GM23338 (cell line): ENCODE results near the gene KLK15. TPM values are rescaled to one million over a fixed set of nuclear protein-coding genes. Genes with fewer than 3 reads are reported as not detected.

Experiments
- ATAC-seq: fragments of 200-7000 bp; cut with Tn5 transposase; 3 replicates; pipeline ENCODE4 v1.9.1; 2020
- DNase-seq: peaks from one replicate; pipeline ENCODE4 v3.0.0-alpha.2; 2015; ENCODE audit warnings: low spot score
- H2AFZ ChIP-seq: fragments of 200-600 bp; sonication (generic); 2 replicates; pipeline ENCODE4 v1.8.0; 2016; ENCODE audit warnings: antibody characterized with exemption, mild to moderate bottlenecking, moderate library complexity
- H3F3A ChIP-seq: fragments of 200-600 bp; sonication (generic); replicated peaks from 2 replicates; pipeline ENCODE4 v1.8.0; 2017; ENCODE audit warnings: antibody characterized with exemption, mixed run types, low read depth
- H3K27ac ChIP-seq: fragments of 200-600 bp; sonication (generic); 2 replicates; pipeline ENCODE4 v1.6.1; 2016; ENCODE audit warnings: low read depth
- H3K27me3 ChIP-seq: fragments of 200-600 bp; sonication (generic); 2 replicates; pipeline ENCODE4 v1.8.0; 2016; ENCODE audit warnings: mild to moderate bottlenecking, mixed run types, moderate library complexity; ENCODE audit not compliant: insufficient read depth
- H3K36me3 ChIP-seq: fragments of 200-600 bp; sonication (generic); 2 replicates; pipeline ENCODE4 v1.8.0; 2016; ENCODE audit warnings: mild to moderate bottlenecking; ENCODE audit not compliant: insufficient read depth
- H3K4me1 ChIP-seq: fragments of 200-600 bp; sonication (generic); 2 replicates; pipeline ENCODE4 v1.8.0; 2016; ENCODE audit warnings: mild to moderate bottlenecking, moderate library complexity; ENCODE audit not compliant: insufficient read depth
- H3K4me2 ChIP-seq: fragments of 200-600 bp; sonication (generic); 2 replicates; pipeline ENCODE4 v1.7.1; 2017; ENCODE audit warnings: mixed run types
- H3K4me3 ChIP-seq: fragments of 200-600 bp; sonication (generic); 2 replicates; pipeline ENCODE4 v1.6.1; 2016; ENCODE audit warnings: mixed run types
- H3K79me2 ChIP-seq: fragments of 200-600 bp; sonication (generic); replicated peaks from 2 replicates; pipeline ENCODE4 v1.8.0; 2017; ENCODE audit warnings: mild to moderate bottlenecking; ENCODE audit not compliant: insufficient read depth
- H3K9me2 ChIP-seq: fragments of 200-600 bp; sonication (generic); 2 replicates; pipeline ENCODE4 v1.8.0; 2017; ENCODE audit not compliant: insufficient read depth
- H4K20me1 ChIP-seq: fragments of 200-600 bp; sonication (generic); replicated peaks from 2 replicates; pipeline ENCODE4 v1.8.0; 2017; ENCODE audit warnings: mild to moderate bottlenecking; ENCODE audit not compliant: insufficient read depth
- H3K27ac Mint-ChIP-seq: 2 replicates; pipeline ENCODE4 v1.8.0; 2020; ENCODE audit warnings: inconsistent platforms, mild to moderate bottlenecking, moderate library complexity, mixed read lengths
- H3K27me3 Mint-ChIP-seq: 3 replicates; pipeline ENCODE4 v1.8.0; 2022; ENCODE audit warnings: low read depth, mild to moderate bottlenecking, moderate library complexity, mixed read lengths, inconsistent platforms; ENCODE audit not compliant: insufficient read depth, poor library complexity
- H3K36me3 Mint-ChIP-seq: 3 replicates; pipeline ENCODE4 v1.8.0; 2021; ENCODE audit warnings: low read depth, mild to moderate bottlenecking, inconsistent platforms, moderate library complexity, mixed read lengths
- H3K4me1 Mint-ChIP-seq: 3 replicates; pipeline ENCODE4 v1.8.0; 2020; ENCODE audit warnings: mild to moderate bottlenecking, inconsistent platforms, mixed read lengths
- H3K4me3 Mint-ChIP-seq: 3 replicates; pipeline ENCODE4 v1.8.0; 2021; ENCODE audit warnings: moderate library complexity, mild to moderate bottlenecking, inconsistent platforms, mixed read lengths
- H3K9me3 Mint-ChIP-seq: 3 replicates; pipeline ENCODE4 v1.8.0; 2020; ENCODE audit warnings: moderate library complexity, mild to moderate bottlenecking, inconsistent platforms, mixed read lengths
- CREB1 ChIP-seq: fragments of 250-450 bp; sonication (Bioruptor Pico); IDR thresholded peaks from 2 replicates; pipeline ENCODE4 v1.5.0; 2020; ENCODE audit warnings: low read depth, mild to moderate bottlenecking, moderate library complexity
- ETS1 ChIP-seq: IDR thresholded peaks from 2 replicates; pipeline ENCODE4 v1.6.1; 2016; ENCODE audit warnings: antibody characterized with exemption
- EZH2 ChIP-seq: fragments of 200-600 bp; sonication (generic); IDR thresholded peaks from one replicate; pipeline ENCODE4 v1.8.0; 2017; ENCODE audit warnings: antibody characterized with exemption, mild to moderate bottlenecking, low read depth; ENCODE audit not compliant: unreplicated experiment
- EZH2phosphoT487 ChIP-seq: fragments of 200-600 bp; sonication (generic); IDR thresholded peaks from one replicate; pipeline ENCODE4 v1.8.1; 2018; ENCODE audit warnings: antibody characterized with exemption; ENCODE audit not compliant: unreplicated experiment
- JUNB ChIP-seq: IDR thresholded peaks from one replicate; pipeline ENCODE4 v1.6.1; 2016; ENCODE audit warnings: antibody characterized with exemption; ENCODE audit not compliant: unreplicated experiment
- NANOG ChIP-seq: IDR thresholded peaks from 2 replicates; pipeline ENCODE4 v1.6.1; 2016; ENCODE audit warnings: antibody characterized with exemption, borderline replicate concordance
- POLR2AphosphoS5 ChIP-seq: IDR thresholded peaks from 2 replicates; pipeline ENCODE4 v1.6.1; 2016; ENCODE audit warnings: antibody characterized with exemption, low read depth
- STAT1 ChIP-seq: IDR thresholded peaks from one replicate; pipeline ENCODE4 v1.6.1; 2016; ENCODE audit warnings: antibody characterized with exemption; ENCODE audit not compliant: unreplicated experiment
- ZNF114 ChIP-seq: fragments of 250-450 bp; sonication (Bioruptor Pico); IDR thresholded peaks from 2 replicates; pipeline ENCODE4 v1.5.0; 2020; ENCODE audit warnings: mild to moderate bottlenecking, moderate library complexity
- ZNF331 ChIP-seq: fragments of 250-450 bp; sonication (Bioruptor Pico); IDR thresholded peaks from 2 replicates; pipeline ENCODE4 v1.5.0; 2020; ENCODE audit warnings: low read depth, mild to moderate bottlenecking, moderate library complexity
- polyA plus RNA-seq: library from polyadenylated mRNA; unstranded; fragments of >200 nt; fragmentation: Nextera tagmentation; extraction: Ambion mirVana; gene quantifications from 2 replicates; pipeline ENCODE4 v1.2.1, GENCODE V29; 2016
- total RNA-seq: library from RNA; depleted of rRNA; stranded (reverse); fragments of >200 nt; shearing (Covaris generic); gene quantifications from 2 replicates; pipeline ENCODE4 v1.2.3, GENCODE V29; 2014
- TF ChIP-seq, protein P1 (sequence below), 2 experiments: fragments of 200-600 bp in 1 of 2; sonication (generic) in 1 of 2; conservative IDR thresholded peaks; 2 replicates each; pipeline versions ENCODE4 v1.5.1 to v1.6.1; 2016 to 2017; ENCODE audit warnings: antibody characterized with exemption in 2 of 2, low read depth in 2 of 2, mild to moderate bottlenecking in 2 of 2, moderate library complexity in 1 of 2
- TF ChIP-seq, protein P2 (sequence below): fragments of 250-450 bp; sonication (Bioruptor Pico); IDR thresholded peaks from 2 replicates; pipeline ENCODE4 v1.5.0; 2020; ENCODE audit warnings: mild to moderate bottlenecking, moderate library complexity
- TF ChIP-seq, protein P3 (sequence below): IDR thresholded peaks from one replicate; pipeline ENCODE4 v1.6.1; 2018; ENCODE audit warnings: antibody characterized with exemption; ENCODE audit not compliant: unreplicated experiment

Gene KLK15
- total and polyA plus RNA-seq, 2 experiments from 2014 or later: not detected

- Histone ChIP-seq H3K36me3 (no peaks in the 10 kb centered on the region), H3K4me1 (no peaks in the 10 kb centered on the region), H3K27ac (no peak overlapping the region), H3K79me2 (no peaks in the 10 kb centered on the region), H3K27me3 (no peaks in the 10 kb centered on the region), H2AFZ (no peak overlapping the region), H3F3A (no peaks in the 10 kb centered on the region), H3K9me2 (0 out of 2 replicates have a peak, but pooled peaks cover 5% of the 10 kb centered on the region), H4K20me1 (no peaks in the 10 kb centered on the region), H3K4me3 (no peak overlapping the region), H3K4me2 (no peak overlapping the region)
- TF ChIP-seq NANOG (no peak), ZNF114 (CRISPR knock-in tag) (no peak), EZH2phosphoT487 (no peak), ETS1 (no peak), POLR2AphosphoS5 (no peak), ZNF331 (CRISPR knock-in tag) (no peak), JUNB (no peak), EZH2 (no peak), STAT1 (no peak), CREB1 (CRISPR knock-in tag) (no peak)
- TF ChIP-seq, protein P1, sequence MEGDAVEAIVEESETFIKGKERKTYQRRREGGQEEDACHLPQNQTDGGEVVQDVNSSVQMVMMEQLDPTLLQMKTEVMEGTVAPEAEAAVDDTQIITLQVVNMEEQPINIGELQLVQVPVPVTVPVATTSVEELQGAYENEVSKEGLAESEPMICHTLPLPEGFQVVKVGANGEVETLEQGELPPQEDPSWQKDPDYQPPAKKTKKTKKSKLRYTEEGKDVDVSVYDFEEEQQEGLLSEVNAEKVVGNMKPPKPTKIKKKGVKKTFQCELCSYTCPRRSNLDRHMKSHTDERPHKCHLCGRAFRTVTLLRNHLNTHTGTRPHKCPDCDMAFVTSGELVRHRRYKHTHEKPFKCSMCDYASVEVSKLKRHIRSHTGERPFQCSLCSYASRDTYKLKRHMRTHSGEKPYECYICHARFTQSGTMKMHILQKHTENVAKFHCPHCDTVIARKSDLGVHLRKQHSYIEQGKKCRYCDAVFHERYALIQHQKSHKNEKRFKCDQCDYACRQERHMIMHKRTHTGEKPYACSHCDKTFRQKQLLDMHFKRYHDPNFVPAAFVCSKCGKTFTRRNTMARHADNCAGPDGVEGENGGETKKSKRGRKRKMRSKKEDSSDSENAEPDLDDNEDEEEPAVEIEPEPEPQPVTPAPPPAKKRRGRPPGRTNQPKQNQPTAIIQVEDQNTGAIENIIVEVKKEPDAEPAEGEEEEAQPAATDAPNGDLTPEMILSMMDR (conservative IDR thresholded peaks at IDR 0.05; ENCODE audit: low read depth in 2 of 2): no peak
- TF ChIP-seq, protein P2, sequence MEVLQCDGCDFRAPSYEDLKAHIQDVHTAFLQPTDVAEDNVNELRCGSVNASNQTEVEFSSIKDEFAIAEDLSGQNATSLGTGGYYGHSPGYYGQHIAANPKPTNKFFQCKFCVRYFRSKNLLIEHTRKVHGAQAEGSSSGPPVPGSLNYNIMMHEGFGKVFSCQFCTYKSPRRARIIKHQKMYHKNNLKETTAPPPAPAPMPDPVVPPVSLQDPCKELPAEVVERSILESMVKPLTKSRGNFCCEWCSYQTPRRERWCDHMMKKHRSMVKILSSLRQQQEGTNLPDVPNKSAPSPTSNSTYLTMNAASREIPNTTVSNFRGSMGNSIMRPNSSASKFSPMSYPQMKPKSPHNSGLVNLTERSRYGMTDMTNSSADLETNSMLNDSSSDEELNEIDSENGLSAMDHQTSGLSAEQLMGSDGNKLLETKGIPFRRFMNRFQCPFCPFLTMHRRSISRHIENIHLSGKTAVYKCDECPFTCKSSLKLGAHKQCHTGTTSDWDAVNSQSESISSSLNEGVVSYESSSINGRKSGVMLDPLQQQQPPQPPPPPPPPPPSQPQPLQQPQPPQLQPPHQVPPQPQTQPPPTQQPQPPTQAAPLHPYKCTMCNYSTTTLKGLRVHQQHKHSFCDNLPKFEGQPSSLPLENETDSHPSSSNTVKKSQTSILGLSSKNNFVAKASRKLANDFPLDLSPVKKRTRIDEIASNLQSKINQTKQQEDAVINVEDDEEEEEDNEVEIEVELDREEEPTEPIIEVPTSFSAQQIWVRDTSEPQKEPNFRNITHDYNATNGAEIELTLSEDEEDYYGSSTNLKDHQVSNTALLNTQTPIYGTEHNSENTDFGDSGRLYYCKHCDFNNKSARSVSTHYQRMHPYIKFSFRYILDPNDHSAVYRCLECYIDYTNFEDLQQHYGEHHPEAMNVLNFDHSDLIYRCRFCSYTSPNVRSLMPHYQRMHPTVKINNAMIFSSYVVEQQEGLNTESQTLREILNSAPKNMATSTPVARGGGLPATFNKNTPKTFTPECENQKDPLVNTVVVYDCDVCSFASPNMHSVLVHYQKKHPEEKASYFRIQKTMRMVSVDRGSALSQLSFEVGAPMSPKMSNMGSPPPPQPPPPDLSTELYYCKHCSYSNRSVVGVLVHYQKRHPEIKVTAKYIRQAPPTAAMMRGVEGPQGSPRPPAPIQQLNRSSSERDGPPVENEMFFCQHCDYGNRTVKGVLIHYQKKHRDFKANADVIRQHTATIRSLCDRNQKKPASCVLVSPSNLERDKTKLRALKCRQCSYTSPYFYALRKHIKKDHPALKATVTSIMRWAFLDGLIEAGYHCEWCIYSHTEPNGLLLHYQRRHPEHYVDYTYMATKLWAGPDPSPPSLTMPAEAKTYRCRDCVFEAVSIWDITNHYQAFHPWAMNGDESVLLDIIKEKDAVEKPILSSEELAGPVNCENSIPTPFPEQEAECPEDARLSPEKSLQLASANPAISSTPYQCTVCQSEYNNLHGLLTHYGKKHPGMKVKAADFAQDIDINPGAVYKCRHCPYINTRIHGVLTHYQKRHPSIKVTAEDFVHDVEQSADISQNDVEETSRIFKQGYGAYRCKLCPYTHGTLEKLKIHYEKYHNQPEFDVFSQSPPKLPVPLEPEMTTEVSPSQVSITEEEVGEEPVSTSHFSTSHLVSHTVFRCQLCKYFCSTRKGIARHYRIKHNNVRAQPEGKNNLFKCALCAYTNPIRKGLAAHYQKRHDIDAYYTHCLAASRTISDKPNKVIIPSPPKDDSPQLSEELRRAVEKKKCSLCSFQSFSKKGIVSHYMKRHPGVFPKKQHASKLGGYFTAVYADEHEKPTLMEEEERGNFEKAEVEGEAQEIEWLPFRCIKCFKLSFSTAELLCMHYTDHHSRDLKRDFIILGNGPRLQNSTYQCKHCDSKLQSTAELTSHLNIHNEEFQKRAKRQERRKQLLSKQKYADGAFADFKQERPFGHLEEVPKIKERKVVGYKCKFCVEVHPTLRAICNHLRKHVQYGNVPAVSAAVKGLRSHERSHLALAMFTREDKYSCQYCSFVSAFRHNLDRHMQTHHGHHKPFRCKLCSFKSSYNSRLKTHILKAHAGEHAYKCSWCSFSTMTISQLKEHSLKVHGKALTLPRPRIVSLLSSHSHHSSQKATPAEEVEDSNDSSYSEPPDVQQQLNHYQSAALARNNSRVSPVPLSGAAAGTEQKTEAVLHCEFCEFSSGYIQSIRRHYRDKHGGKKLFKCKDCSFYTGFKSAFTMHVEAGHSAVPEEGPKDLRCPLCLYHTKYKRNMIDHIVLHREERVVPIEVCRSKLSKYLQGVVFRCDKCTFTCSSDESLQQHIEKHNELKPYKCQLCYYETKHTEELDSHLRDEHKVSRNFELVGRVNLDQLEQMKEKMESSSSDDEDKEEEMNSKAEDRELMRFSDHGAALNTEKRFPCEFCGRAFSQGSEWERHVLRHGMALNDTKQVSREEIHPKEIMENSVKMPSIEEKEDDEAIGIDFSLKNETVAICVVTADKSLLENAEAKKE (CRISPR knock-in tag): no peak
- TF ChIP-seq, protein P3, sequence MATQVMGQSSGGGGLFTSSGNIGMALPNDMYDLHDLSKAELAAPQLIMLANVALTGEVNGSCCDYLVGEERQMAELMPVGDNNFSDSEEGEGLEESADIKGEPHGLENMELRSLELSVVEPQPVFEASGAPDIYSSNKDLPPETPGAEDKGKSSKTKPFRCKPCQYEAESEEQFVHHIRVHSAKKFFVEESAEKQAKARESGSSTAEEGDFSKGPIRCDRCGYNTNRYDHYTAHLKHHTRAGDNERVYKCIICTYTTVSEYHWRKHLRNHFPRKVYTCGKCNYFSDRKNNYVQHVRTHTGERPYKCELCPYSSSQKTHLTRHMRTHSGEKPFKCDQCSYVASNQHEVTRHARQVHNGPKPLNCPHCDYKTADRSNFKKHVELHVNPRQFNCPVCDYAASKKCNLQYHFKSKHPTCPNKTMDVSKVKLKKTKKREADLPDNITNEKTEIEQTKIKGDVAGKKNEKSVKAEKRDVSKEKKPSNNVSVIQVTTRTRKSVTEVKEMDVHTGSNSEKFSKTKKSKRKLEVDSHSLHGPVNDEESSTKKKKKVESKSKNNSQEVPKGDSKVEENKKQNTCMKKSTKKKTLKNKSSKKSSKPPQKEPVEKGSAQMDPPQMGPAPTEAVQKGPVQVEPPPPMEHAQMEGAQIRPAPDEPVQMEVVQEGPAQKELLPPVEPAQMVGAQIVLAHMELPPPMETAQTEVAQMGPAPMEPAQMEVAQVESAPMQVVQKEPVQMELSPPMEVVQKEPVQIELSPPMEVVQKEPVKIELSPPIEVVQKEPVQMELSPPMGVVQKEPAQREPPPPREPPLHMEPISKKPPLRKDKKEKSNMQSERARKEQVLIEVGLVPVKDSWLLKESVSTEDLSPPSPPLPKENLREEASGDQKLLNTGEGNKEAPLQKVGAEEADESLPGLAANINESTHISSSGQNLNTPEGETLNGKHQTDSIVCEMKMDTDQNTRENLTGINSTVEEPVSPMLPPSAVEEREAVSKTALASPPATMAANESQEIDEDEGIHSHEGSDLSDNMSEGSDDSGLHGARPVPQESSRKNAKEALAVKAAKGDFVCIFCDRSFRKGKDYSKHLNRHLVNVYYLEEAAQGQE: no peak
- Mint-ChIP-seq H3K4me1 (no peaks in the 10 kb centered on the region), H3K4me3 (no peak overlapping the region), H3K9me3 (peaks cover 83% of the 10 kb centered on the region), H3K27me3 (peaks cover 8% of the 10 kb centered on the region), H3K27ac (no peak overlapping the region), H3K36me3 (peaks cover 30% of the 10 kb centered on the region)
- no peak for DNase-seq
- no peak for ATAC-seq
Observed at GRCh38 chr19:50850738-50851137, 17.4 kb upstream of the KLK15 start.
